Endothelial cell of umbilical vein (primary cell): ENCODE data around the gene SMARCA2. TPM values are rescaled to one million over a fixed set of nuclear protein-coding genes. Genes with fewer than 3 reads are reported as not detected.

Source experiments
- BruUV-seq: library from RNA; stranded (reverse); fragments of 400-500 nt; replicated peaks from 2 replicates; lab custom pipeline; 2021; lab: Mats Ljungman, UMichigan
- CTCF ChIA-PET: fragments of 300-600, 350-600 bp; sonication (Branson Sonifier 250); formaldehyde crosslinking; loops from one replicate; lab custom pipeline; 2021; ENCODE audit warnings: antibody characterized with exemption, inconsistent platforms; lab: Charles Lee
- POLR2A ChIA-PET: fragments of 300-600, 350-600 bp; sonication (Branson Sonifier 250); formaldehyde crosslinking; loops from one replicate; lab custom pipeline; 2021; ENCODE audit warnings: antibody characterized with exemption, inconsistent platforms; lab: Charles Lee
- DNase-seq: peaks from one replicate; pipeline ENCODE4 v3.0.0-alpha.2; 2011; ENCODE audit warnings: low read depth, low spot score
- FAIRE-seq: peaks from 2 replicates; lab custom pipeline; 2011; peaks lifted over from hg19 to GRCh38; lab: Jason Lieb, UNC
- H2AFZ ChIP-seq: 2 replicates; pipeline ENCODE4 v1.6.0; 2012; ENCODE audit warnings: low read depth, low read length, control low read depth, inconsistent platforms
- H3K27ac ChIP-seq: 2 replicates; pipeline ENCODE4 v1.5.1; 2011; ENCODE audit warnings: low read depth, mild to moderate bottlenecking, control low read depth, low read length, moderate library complexity; ENCODE audit not compliant: insufficient read depth
- H3K27me3 ChIP-seq, 2 experiments: 2 replicates each; pipeline versions ENCODE4 v1.6.0 to v1.6.1; 2011; ENCODE audit warnings: low read length in 2 of 2, mixed read lengths in 1 of 2; ENCODE audit not compliant: control insufficient read depth in 2 of 2, insufficient read depth in 2 of 2
- H3K36me3 ChIP-seq, 2 experiments: 2 replicates in 1 of 2; 3 replicates in 1 of 2; pipeline ENCODE4 v1.5.1; 2011; ENCODE audit warnings: low read length in 2 of 2, mild to moderate bottlenecking in 1 of 2, moderate library complexity in 1 of 2; ENCODE audit not compliant: control insufficient read depth in 2 of 2, insufficient read depth in 2 of 2; ENCODE audit errors: extremely low read depth in 1 of 2
- H3K4me1 ChIP-seq: 3 replicates; pipeline ENCODE4 v1.5.1; 2011; ENCODE audit warnings: mild to moderate bottlenecking, low read length; ENCODE audit not compliant: control insufficient read depth, insufficient read depth; ENCODE audit errors: extremely low read depth
- H3K4me2 ChIP-seq: 2 replicates; pipeline ENCODE4 v1.6.1; 2011; ENCODE audit warnings: low read length, control low read depth, mixed read lengths; ENCODE audit not compliant: insufficient read depth
- H3K4me3 ChIP-seq, 3 experiments: fragments of 200-600 bp in 1 of 3; sonication (generic), shearing (Covaris generic) in 1 of 3; replicated peaks in 1 of 3; 2 replicates each; pipeline ENCODE4 v1.5.1; 2011 to 2016; ENCODE audit warnings: control low read depth in 3 of 3, low read length in 3 of 3, mild to moderate bottlenecking in 2 of 3, inconsistent platforms in 1 of 3, low read depth in 1 of 3, moderate library complexity in 1 of 3; ENCODE audit not compliant: insufficient read depth in 1 of 3
- H3K79me2 ChIP-seq: 2 replicates; pipeline ENCODE4 v1.6.0; 2012; ENCODE audit warnings: low read length, inconsistent platforms; ENCODE audit not compliant: control insufficient read depth, insufficient read depth
- H3K9ac ChIP-seq: replicated peaks from 2 replicates; pipeline ENCODE3; 2011; ENCODE audit warnings: low read length, control low read depth; ENCODE audit not compliant: insufficient read depth; ENCODE audit errors: extremely low read depth
- H3K9me1 ChIP-seq: replicated peaks from 3 replicates; pipeline ENCODE4 v1.6.0; 2011; ENCODE audit warnings: mild to moderate bottlenecking, low read length; ENCODE audit not compliant: control insufficient read depth, insufficient read depth; ENCODE audit errors: extremely low read depth
- H3K9me3 ChIP-seq: replicated peaks from 2 replicates; pipeline ENCODE4 v1.5.1; 2012; ENCODE audit warnings: low read length, inconsistent platforms; ENCODE audit not compliant: control insufficient read depth, insufficient read depth
- H4K20me1 ChIP-seq: replicated peaks from 2 replicates; pipeline ENCODE3; 2011; ENCODE audit warnings: mild to moderate bottlenecking, low read length; ENCODE audit not compliant: control insufficient read depth, insufficient read depth; ENCODE audit errors: extremely low read depth
- EZH2 ChIP-seq: IDR thresholded peaks from 2 replicates; pipeline ENCODE4 v1.6.1; 2012; ENCODE audit warnings: borderline replicate concordance, low read depth, mild to moderate bottlenecking, moderate library complexity, low read length, inconsistent platforms; ENCODE audit not compliant: severe bottlenecking
- FOS ChIP-seq: IDR thresholded peaks from 2 replicates; pipeline ENCODE4 v1.6.1; 2011; ENCODE audit warnings: mild to moderate bottlenecking, low read length, moderate library complexity, borderline replicate concordance; ENCODE audit not compliant: insufficient read depth
- GATA2 ChIP-seq: IDR thresholded peaks from 2 replicates; pipeline ENCODE4 v1.7.0; 2011; ENCODE audit warnings: low read depth, mild to moderate bottlenecking, moderate library complexity, mixed read lengths, low read length; ENCODE audit not compliant: insufficient read length, insufficient read depth
- JUN ChIP-seq: IDR thresholded peaks from 2 replicates; pipeline ENCODE4 v1.6.1; 2011; ENCODE audit warnings: borderline replicate concordance, low read depth; ENCODE audit not compliant: insufficient read length, insufficient read depth
- MYC ChIP-seq: IDR thresholded peaks from one replicate; pipeline ENCODE4 v1.6.1; 2011; ENCODE audit warnings: mild to moderate bottlenecking, low read depth, low read length
- POLR2A ChIP-seq: IDR thresholded peaks from 2 replicates; pipeline ENCODE4 v1.6.1; 2012; ENCODE audit warnings: low read depth, mild to moderate bottlenecking, control low read depth, low read length
- POLR2AphosphoS5 ChIP-seq: IDR thresholded peaks from 2 replicates; pipeline ENCODE4 v1.6.1; 2012; ENCODE audit warnings: low read depth, mild to moderate bottlenecking, control low read depth, low read length, moderate library complexity; ENCODE audit not compliant: insufficient read depth
- dilution Hi-C: fragments of 300-500 bp; cut with MboI; formaldehyde crosslinking; loops from one replicate; pipeline ENCODE4 v1.15.0; 2019; ENCODE audit warnings: low sequenced_read_pairs; ENCODE audit not compliant: extremely low pct_ligation_motif_present
- intact Hi-C: fragments of 100-400 bp; cut with micrococcal nuclease; formaldehyde crosslinking; loops from one replicate; pipeline ENCODE4 v1.10.0; 2022
- polyA plus RNA-seq, 4 experiments: library from polyadenylated mRNA; depleted of rRNA in 3 of 4; stranded (reverse) in 3 of 4; unstranded in 1 of 4; fragments of >200 nt; gene quantifications; 2 replicates each; pipeline versions ENCODE4 v1.2.1 to v1.2.3, GENCODE V29; 2011 to 2012; ENCODE audit warnings: missing spikeins in 1 of 4
- total RNA-seq: library from RNA; stranded (reverse); gene quantifications from 2 replicates; pipeline ENCODE4 v1.2.3, GENCODE V29; 2021
- TF ChIP-seq, protein P1 (sequence below), 2 donors: IDR thresholded peaks; 1 replicate in 1 of 2; 2 replicates in 1 of 2; pipeline ENCODE4 v1.5.1; 2011; ENCODE audit warnings: low read length in 2 of 2, mild to moderate bottlenecking in 2 of 2, moderate library complexity in 2 of 2, control low read depth in 1 of 2, inconsistent platforms in 1 of 2, low read depth in 1 of 2; ENCODE audit not compliant: insufficient read depth in 1 of 2; ENCODE audit errors: extremely low read depth in 1 of 2
- TF ChIP-seq, protein P2 (sequence below): IDR thresholded peaks from 2 replicates; pipeline ENCODE4 v1.6.1; 2011; ENCODE audit not compliant: insufficient read depth, insufficient read length

SMARCA2 gene
- total and polyA plus RNA-seq, 2 donors (not counting 3 experiments of a cell fraction or from before 2014, with no cell fraction given): 54.5 to 79.9 TPM

DNA sequence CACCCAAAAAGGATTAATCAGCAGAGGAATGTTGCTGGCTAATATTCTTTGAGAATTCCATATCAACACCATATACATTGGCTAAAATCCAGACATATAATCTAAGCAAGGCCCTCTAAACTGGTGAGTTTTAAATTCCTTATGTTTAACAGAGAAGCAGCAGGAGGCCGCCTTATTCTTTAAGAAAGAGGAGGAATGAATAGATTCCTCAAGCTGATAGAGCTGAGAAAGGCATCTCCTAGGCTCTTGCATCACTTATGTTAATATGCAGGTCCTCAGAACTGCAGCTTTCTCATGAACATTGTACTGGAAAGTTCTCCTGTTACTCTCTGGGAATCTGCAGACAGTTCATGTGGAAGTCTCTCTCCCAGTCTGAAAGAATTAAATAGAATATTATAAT lies 20.1 kb upstream of the SMARCA2 start:
- Histone ChIP-seq H3K4me2 (no peak overlapping the region), H3K9ac (no peak overlapping the region), H3K9me1 (no peaks in the 10 kb centered on the region), H3K27me3 (peaks cover 4 to 5% of the 10 kb centered on the region in 2 experiments), H3K36me3 (no peaks in the 10 kb centered on the region), H3K4me1 (no peaks in the 10 kb centered on the region), H3K4me3 (no peak overlapping the region), H3K9me3 (no peaks in the 10 kb centered on the region), H3K79me2 (no peaks in the 10 kb centered on the region), H4K20me1 (no peaks in the 10 kb centered on the region), H3K27ac (no peak overlapping the region), H2AFZ (no peak overlapping the region)
- FAIRE-seq: no peak
- TF ChIP-seq, protein P1, sequence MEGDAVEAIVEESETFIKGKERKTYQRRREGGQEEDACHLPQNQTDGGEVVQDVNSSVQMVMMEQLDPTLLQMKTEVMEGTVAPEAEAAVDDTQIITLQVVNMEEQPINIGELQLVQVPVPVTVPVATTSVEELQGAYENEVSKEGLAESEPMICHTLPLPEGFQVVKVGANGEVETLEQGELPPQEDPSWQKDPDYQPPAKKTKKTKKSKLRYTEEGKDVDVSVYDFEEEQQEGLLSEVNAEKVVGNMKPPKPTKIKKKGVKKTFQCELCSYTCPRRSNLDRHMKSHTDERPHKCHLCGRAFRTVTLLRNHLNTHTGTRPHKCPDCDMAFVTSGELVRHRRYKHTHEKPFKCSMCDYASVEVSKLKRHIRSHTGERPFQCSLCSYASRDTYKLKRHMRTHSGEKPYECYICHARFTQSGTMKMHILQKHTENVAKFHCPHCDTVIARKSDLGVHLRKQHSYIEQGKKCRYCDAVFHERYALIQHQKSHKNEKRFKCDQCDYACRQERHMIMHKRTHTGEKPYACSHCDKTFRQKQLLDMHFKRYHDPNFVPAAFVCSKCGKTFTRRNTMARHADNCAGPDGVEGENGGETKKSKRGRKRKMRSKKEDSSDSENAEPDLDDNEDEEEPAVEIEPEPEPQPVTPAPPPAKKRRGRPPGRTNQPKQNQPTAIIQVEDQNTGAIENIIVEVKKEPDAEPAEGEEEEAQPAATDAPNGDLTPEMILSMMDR (IDR thresholded peaks at IDR 0.05; ENCODE audit: extremely low read depth in 1 of 2, insufficient read depth in 1 of 2, low read depth in 1 of 2, low read length in 2 of 2): no peak
- TF ChIP-seq MYC (no peak), FOS (no peak), JUN (no peak), EZH2 (no peak), POLR2A (no peak), GATA2 (no peak), POLR2AphosphoS5 (no peak)
- TF ChIP-seq, protein P2, sequence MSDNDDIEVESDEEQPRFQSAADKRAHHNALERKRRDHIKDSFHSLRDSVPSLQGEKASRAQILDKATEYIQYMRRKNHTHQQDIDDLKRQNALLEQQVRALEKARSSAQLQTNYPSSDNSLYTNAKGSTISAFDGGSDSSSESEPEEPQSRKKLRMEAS: no peak
- dilution Hi-C loops: no loop called here
- BruUV-seq: no TSS peak
- intact Hi-C loops: no loop called here
- no peak for DNase-seq
- ChIA-PET POLR2A (no interaction called here), CTCF (no interaction called here)
